Rectal smooth muscle tissue (tissue), 1 donor: Measurements from ENCODE around the gene PIP4K2A.
A peak's percentile ranks its signal among the peaks of the same experiment; 100 is the strongest.
"Not testable (repeated sequence)": the region's sequence is repeated elsewhere in the genome, so short reads cannot be mapped to it uniquely, and the experiment has no call there.

Experiments
- H3K27ac ChIP-seq: one replicate; pipeline ENCODE4 v1.7.0; 2013; ENCODE audit warnings: low read depth, low read length, inconsistent platforms
- H3K27me3 ChIP-seq: one replicate; pipeline ENCODE4 v1.7.0; 2013; ENCODE audit warnings: low read length; ENCODE audit not compliant: control insufficient read depth, insufficient read depth
- H3K36me3 ChIP-seq: one replicate; pipeline ENCODE4 v1.7.0; 2013; ENCODE audit warnings: low read length; ENCODE audit not compliant: control insufficient read depth, insufficient read depth
- H3K4me1 ChIP-seq: one replicate; pipeline ENCODE4 v1.7.0; 2013; ENCODE audit warnings: low read length; ENCODE audit not compliant: control insufficient read depth, insufficient read depth
- H3K4me3 ChIP-seq: one replicate; pipeline ENCODE4 v1.7.0; 2013; ENCODE audit warnings: low read length
- H3K9ac ChIP-seq: one replicate; pipeline ENCODE4 v1.7.0; 2013; ENCODE audit warnings: low read length

The PIP4K2A gene

DNA sequence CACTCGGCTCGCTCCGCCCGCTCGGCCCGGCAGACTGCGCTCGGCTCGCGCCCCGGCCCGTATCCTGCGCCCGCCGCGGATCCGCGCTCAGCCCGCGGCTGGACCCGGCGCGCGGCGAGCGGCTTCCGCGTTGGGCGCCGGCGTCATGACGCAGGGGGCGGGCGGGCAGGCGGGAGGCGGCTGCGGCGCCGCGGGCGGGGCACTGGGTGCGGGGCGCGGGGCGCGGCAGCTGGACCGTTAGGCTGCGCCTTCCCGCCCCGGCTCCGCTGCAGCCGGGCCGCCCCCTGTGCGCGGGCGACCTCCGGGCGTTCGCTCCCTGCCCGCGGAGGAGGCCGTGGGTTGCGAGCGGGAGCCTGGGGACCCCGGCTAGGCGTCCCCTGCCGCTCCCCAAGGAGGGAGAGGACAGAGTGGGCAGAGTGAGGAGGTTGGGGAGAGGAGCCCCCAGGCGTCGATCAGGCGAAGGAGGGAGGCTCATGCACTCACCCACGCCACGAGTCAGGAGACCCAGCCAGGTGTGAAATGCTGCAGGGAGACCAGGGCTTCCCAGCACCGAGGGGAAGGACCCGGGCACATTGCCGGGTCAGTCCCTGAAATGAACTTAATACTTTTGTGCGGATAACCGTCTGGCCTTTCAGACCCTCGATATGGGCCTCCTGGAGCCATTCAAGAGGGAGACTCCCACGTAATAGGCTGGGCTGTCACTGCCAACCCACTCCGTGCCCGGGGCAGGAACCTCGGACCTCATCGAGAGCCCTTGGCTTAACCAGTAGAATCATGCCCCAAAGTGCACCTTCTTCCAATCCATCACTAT lies at the start of gene PIP4K2A:
TSS of gene PIP4K2A (minus strand) at position 100 of the 811 bp plus-strand sequence. CDS start 252 bp downstream, outside the sequence.
- H3K4me1 ChIP-seq: peaks cover 6% of the 10 kb centered on the region
- H3K4me3 ChIP-seq: peak within 1 kb of the TSS; percentile 98
- H3K27ac ChIP-seq: peak within 1 kb of the TSS; percentile 81
- H3K9ac ChIP-seq: peak within 1 kb of the TSS; percentile 86
- H3K36me3 ChIP-seq: no peaks in the 10 kb centered on the region
- H3K27me3 ChIP-seq: no peaks in the 10 kb centered on the region

DNA sequence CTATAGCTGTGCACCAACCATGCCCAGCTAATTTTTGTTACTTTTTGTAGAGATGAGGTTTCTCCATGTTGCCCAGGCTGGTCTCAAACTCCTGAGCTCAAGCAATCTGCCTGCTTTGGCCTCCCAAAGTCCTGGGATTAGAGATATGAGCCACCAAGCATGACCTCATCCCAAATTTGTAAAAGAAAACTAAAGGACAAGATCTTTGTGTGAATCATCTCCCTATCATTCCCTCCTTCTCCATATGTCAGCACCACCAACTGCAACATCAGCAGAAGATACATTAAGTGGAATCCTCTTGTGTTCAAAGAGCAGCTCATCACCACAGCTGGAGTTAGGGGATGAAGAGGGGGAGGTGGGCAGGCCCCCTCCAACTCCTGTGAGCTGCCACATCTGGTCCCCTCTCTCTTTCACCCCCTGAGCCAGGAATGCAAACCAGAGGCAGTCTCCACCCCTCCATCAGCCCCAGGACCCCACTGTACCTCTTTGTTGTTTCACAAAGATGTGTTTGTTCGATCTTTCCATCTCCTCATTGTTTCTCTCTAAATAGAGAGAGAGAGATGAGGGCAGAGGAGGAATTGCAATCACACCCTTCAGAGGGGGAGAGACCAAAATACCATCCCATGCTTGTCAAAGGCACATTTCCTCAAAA lies 47.3 kb upstream of the PIP4K2A start:
- Histone ChIP-seq H3K27me3 (no peaks in the 10 kb centered on the region), H3K4me1 (peaks cover 2% of the 10 kb centered on the region), H3K36me3 (no peaks in the 10 kb centered on the region), H3K27ac (no peak overlapping the region), H3K4me3 (no peak overlapping the region), H3K9ac (no peak overlapping the region)

DNA sequence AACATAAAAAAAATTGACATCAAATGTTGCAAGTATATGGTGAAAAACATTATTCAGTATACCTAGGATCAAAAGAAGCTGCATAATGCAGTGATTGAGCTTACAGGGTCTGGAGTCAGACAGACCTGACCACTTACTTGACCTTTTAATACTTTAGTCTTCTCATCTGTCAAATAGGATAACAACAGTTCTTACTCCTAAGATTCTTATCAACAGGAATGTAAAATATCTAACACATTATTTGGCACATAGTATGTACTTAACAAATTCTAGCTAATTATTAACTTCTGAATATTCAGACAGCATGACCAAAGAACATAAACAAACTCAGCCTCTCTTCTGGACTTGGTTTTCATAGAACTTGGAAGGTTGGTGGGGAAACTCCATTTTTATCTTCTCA lies 45.6 kb upstream of the PIP4K2A start:
- H3K4me3 ChIP-seq: no peak overlapping the region
- no peak overlapping the region for H3K27ac ChIP-seq
- H3K36me3 ChIP-seq: no peaks in the 10 kb centered on the region
- no peaks in the 10 kb centered on the region for H3K4me1 ChIP-seq
- H3K9ac ChIP-seq: no peak overlapping the region
- no peaks in the 10 kb centered on the region for H3K27me3 ChIP-seq

DNA sequence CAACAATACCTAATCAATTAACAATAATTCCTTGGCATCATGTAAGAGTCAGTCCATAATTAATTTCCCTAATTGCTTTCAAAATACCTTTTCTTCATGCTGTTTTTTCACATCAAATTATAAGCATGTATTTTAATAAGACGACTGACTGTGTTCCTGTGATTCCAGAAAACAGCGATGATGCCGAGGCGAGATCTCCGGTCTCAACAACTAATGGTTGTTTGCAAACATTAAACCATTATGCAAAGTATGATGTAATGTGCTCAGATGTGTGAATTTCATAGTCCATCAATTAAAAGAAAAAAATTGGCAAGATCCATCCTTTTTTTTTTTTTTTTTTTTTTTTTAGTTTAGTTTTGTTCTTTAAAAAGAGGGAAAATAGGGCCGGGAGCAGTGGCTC lies 44.5 kb upstream of the PIP4K2A start:
- H3K4me1 ChIP-seq: no peaks in the 10 kb centered on the region
- no peak overlapping the region for H3K9ac ChIP-seq
- H3K27me3 ChIP-seq: no peaks in the 10 kb centered on the region
- H3K36me3 ChIP-seq: no peaks in the 10 kb centered on the region
- no peak overlapping the region for H3K27ac ChIP-seq
- no peak overlapping the region for H3K4me3 ChIP-seq

DNA sequence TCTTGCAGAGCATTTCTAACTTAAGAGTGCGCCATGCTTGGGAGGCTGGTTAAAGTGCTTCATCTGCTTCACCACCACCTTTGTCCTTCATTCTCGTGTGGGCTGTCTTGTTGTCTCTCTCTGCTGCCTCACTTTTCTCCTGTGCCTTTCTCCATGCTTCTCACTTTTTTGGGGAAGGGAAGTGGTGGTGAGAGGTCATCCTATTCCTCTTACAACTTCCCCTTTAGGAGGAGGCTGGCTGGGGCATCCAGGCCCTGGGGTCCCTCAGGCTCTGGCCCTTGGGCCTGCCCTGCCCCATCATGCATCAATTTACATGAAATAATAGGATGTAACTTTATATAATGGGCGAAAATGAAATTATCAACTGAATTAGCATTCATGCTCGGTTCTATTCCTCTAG lies 39.9 kb upstream of the PIP4K2A start:
- H3K27me3 ChIP-seq: no peaks in the 10 kb centered on the region
- H3K4me3 ChIP-seq: no peak overlapping the region
- H3K36me3 ChIP-seq: no peaks in the 10 kb centered on the region
- no peak overlapping the region for H3K9ac ChIP-seq
- no peaks in the 10 kb centered on the region for H3K4me1 ChIP-seq
- no peak overlapping the region for H3K27ac ChIP-seq

DNA sequence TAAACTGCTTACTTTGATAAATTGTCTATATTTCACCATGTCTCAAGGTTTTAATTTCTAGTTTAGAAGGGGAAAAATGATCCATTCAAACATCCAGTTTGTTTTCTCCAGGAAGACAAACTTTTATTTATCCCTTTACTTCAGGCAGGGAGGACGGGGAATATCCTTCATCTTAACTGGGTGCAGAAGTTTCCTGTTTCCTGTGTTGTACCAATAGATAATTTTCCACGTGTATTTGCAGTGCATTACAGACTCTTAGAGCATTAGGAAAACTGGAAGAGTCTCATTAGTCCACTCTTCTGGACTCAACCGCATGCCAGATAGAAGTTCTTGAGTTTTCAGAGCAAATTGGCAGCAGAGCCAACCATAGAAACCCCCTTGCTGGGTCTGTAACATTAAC lies 39.4 kb upstream of the PIP4K2A start:
- no peaks in the 10 kb centered on the region for H3K4me1 ChIP-seq
- no peaks in the 10 kb centered on the region for H3K27me3 ChIP-seq
- no peak overlapping the region for H3K9ac ChIP-seq
- H3K27ac ChIP-seq: no peak overlapping the region
- H3K4me3 ChIP-seq: no peak overlapping the region
- H3K36me3 ChIP-seq: no peaks in the 10 kb centered on the region

DNA sequence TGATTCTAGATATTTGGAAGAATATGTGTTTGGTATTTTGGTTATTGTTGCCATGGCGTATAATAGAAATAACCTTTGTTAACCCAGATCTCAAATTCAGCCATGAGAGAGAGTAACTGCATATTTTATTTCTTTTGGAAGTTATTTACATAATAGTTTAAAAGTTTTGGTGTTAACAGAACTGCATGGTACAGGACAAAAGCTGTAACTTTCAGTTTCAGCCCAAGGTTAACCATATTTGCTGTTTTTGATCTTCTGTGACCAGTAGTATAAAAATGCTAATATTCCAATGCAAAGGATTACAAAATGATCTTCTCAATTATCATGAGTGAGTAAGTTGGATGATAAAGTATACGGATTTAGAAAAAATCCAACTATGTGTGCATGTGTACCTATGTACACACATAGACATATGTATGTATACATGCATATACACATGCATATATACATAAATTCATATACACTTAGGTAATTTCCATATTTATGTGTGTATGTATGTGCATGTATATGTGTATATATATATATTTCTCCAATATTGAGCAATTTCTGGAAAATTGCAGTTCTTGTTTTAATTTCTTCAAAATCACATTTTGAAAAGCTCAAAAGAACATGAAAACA lies 38.0 kb upstream of the PIP4K2A start:
- H3K4me1 ChIP-seq: no peaks in the 10 kb centered on the region
- no peaks in the 10 kb centered on the region for H3K36me3 ChIP-seq
- H3K27me3 ChIP-seq: no peaks in the 10 kb centered on the region
- H3K4me3 ChIP-seq: no peak overlapping the region
- H3K27ac ChIP-seq: no peak overlapping the region
- H3K9ac ChIP-seq: no peak overlapping the region

DNA sequence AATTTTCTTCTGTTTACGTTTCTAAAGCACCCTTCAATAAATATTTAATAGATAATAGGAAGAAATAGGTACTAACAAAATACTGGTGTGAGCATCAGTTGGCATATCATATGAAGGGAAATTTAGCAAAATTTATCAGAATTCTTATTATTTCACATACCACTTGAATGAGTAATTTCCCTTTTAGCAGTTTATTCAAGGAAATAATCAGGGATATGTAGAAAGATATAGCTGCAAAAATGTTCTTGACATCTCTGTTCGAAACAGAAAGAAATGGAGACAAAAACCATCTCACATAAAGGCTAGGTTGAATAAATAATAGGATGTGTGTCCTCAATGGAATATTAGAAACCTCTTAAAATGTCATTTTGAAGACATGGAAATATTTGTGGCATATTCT lies 35.8 kb upstream of the PIP4K2A start:
- Histone ChIP-seq H3K4me1 (no peaks in the 10 kb centered on the region), H3K36me3 (no peaks in the 10 kb centered on the region), H3K27ac (no peak overlapping the region), H3K9ac (no peak overlapping the region), H3K4me3 (no peak overlapping the region), H3K27me3 (no peaks in the 10 kb centered on the region)

DNA sequence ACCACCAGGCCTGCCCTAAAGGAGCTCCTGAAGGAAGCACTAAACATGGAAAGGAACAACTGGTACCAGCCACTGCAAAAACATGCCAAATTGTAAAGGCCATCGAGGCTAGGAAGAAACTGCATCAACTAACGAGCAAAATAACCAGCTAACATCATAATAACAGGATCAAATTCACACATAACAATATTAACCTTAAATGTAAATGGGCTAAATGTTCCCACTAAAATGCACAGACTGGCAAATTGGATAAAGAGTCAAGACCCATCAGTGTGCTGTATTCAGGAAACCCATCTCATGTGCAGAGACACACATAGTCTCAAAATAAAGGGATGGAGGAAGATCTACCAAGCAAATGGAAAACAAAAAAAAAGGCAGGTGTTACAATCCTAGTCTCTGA lies 30.5 kb upstream of the PIP4K2A start:
- H3K4me3 ChIP-seq, H3K4me1 ChIP-seq, H3K36me3 ChIP-seq, H3K27me3 ChIP-seq, H3K9ac ChIP-seq, H3K27ac ChIP-seq: not testable (repeated sequence)

DNA sequence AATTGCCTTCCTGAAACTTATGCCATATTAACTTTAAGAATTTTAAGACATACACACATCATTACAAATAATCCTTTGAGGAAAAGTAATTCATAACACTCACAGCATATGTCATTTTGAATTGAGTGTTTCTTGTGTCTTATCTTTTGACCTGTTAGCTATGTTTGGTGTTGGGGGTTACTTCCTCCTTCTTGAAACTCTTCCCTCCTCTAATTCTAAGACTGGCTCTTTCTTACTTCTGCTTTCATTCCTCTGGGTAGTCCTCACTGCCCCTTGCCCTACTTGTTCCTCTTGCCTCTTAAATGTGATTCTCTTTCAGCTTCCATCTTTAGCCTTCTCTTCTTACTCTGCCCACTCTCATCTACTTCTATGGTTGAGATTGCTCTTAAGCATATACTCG lies 28.3 kb upstream of the PIP4K2A start:
- H3K9ac ChIP-seq: no peak overlapping the region
- H3K27me3 ChIP-seq: no peaks in the 10 kb centered on the region
- H3K4me1 ChIP-seq: no peaks in the 10 kb centered on the region
- H3K4me3 ChIP-seq: no peak overlapping the region
- no peaks in the 10 kb centered on the region for H3K36me3 ChIP-seq
- no peak overlapping the region for H3K27ac ChIP-seq

DNA sequence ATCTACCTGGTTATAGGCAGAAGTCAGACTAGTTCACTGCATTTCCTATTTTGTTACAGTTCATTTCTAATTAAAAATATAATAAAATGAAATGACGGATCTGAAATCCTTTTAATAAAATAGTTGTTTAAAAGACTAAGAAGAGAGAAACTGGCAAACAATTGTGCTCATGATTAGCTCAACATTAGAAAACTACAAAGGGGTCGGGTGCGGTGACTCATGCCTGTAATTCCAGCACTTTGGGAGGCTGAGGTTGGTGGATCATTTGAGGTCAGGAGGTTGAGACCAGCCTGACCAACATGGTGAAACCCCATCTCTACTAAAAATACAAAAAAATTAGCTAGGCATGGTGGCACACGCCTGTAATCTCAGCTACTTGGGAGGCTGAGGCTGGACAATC lies 27.3 kb upstream of the PIP4K2A start:
- H3K27ac ChIP-seq, H3K4me3 ChIP-seq, H3K27me3 ChIP-seq, H3K4me1 ChIP-seq, H3K9ac ChIP-seq, H3K36me3 ChIP-seq: not testable (repeated sequence)

DNA sequence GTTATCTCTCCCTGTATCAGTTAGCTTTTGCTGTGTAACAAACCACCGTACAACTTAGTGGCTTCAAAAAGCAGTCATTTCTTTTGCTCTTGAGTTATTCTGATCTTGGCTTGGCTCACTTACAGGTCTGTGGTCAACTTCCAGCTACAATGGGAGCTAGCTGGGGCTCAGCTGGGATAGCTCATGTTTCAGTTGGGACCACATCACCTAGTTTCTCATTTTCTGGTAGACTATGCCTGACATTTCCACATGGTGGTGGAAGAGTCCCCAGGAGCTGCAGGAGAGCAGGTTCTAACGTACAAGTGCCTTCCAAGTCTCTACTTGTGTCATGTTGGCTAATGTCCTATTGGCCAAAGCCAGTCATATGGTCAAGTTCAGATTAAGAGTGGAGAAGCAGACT lies 25.8 kb upstream of the PIP4K2A start:
- Histone ChIP-seq H3K4me1 (no peaks in the 10 kb centered on the region), H3K27me3 (no peaks in the 10 kb centered on the region), H3K27ac (no peak overlapping the region), H3K36me3 (no peaks in the 10 kb centered on the region), H3K9ac (no peak overlapping the region), H3K4me3 (no peak overlapping the region)
